GM12878 (cell line): ENCODE measurements around the gene CLCN7. TPM values are rescaled to one million over a fixed set of nuclear protein-coding genes. Genes with fewer than 3 reads are reported as not detected.

Source experiments
- BACH1 ChIP-seq: fragments of 450-650 bp; IDR thresholded peaks from 2 replicates; pipeline ENCODE4 v1.6.1; 2017; ENCODE audit warnings: mild to moderate bottlenecking, borderline replicate concordance
- DPF2 ChIP-seq: fragments of 450-650 bp; IDR thresholded peaks from 2 replicates; pipeline ENCODE4 v1.6.1; 2017; ENCODE audit warnings: mild to moderate bottlenecking
- ETV6 ChIP-seq, 2 experiments: fragments of 450-650 bp in 1 of 2; IDR thresholded peaks in 1 of 2; conservative IDR thresholded peaks in 1 of 2; 2 replicates each; pipeline ENCODE4 v1.6.1; 2014; ENCODE audit warnings: antibody characterized with exemption in 1 of 2, borderline replicate concordance in 1 of 2, low read depth in 1 of 2, mild to moderate bottlenecking in 1 of 2, moderate library complexity in 1 of 2
- FOXK2 ChIP-seq: fragments of 450-650 bp; IDR thresholded peaks from 2 replicates; pipeline ENCODE4 v1.6.1; 2017; ENCODE audit warnings: mild to moderate bottlenecking, moderate library complexity
- NBN ChIP-seq: fragments of 450-650 bp; IDR thresholded peaks from 2 replicates; pipeline ENCODE4 v1.6.1; 2016
- NR2C1 ChIP-seq: fragments of 450-650 bp; IDR thresholded peaks from 2 replicates; pipeline ENCODE4 v1.6.1; 2017; ENCODE audit warnings: antibody characterized with exemption, mild to moderate bottlenecking, moderate library complexity
- PAX5 ChIP-seq: IDR thresholded peaks from 2 replicates; pipeline ENCODE4 v1.6.1; 2011; ENCODE audit warnings: low read depth, low read length, borderline replicate concordance
- SMAD5 ChIP-seq: IDR thresholded peaks from 2 replicates; pipeline ENCODE4 v1.6.1; 2016; ENCODE audit warnings: antibody characterized with exemption, low read depth
- SP1 ChIP-seq: IDR thresholded peaks from one replicate; pipeline ENCODE4 v1.6.1; 2011; ENCODE audit warnings: low read depth, low read length
- SPI1 ChIP-seq: IDR thresholded peaks from 2 replicates; pipeline ENCODE4 v1.6.1; 2011; ENCODE audit warnings: low read depth, mild to moderate bottlenecking, low read length, moderate library complexity, borderline replicate concordance; ENCODE audit not compliant: insufficient read depth
- SRF ChIP-seq, 2 experiments: IDR thresholded peaks; 2 replicates each; pipeline ENCODE4 v1.6.1; 2011; ENCODE audit warnings: low read depth in 2 of 2, low read length in 2 of 2, mild to moderate bottlenecking in 1 of 2, moderate library complexity in 1 of 2
- TARDBP ChIP-seq: IDR thresholded peaks from 2 replicates; pipeline ENCODE4 v1.6.1; 2016; ENCODE audit warnings: borderline replicate concordance
- WRNIP1 ChIP-seq: IDR thresholded peaks from 2 replicates; pipeline ENCODE4 v1.6.1; 2011; ENCODE audit warnings: low read depth, low read length, improper control_type of control experiment, borderline replicate concordance
- YY1 ChIP-seq: IDR thresholded peaks from 2 replicates; pipeline ENCODE4 v1.6.1; 2011; ENCODE audit warnings: low read depth, mild to moderate bottlenecking, low read length
- ZNF274 ChIP-seq: IDR thresholded peaks from one replicate; pipeline ENCODE4 v1.8.0; 2011; ENCODE audit not compliant: insufficient read length, insufficient read depth
- ZSCAN29 ChIP-seq: fragments of 450-650 bp; IDR thresholded peaks from 2 replicates; pipeline ENCODE4 v1.6.1; 2017; ENCODE audit warnings: mild to moderate bottlenecking, moderate library complexity
- polyA plus RNA-seq, 11 experiments: library from polyadenylated mRNA; depleted of rRNA in 4 of 11; unstranded in 6 of 11; stranded (reverse) in 5 of 11; fragments of >200 nt; fragmentation: Nextera tagmentation in 4 of 11; fragmentation: Illumina TruSeq in 1 of 11; extraction: Ambion mirVana in 4 of 11; extraction: Trizol in 1 of 11; gene quantifications; 1 replicate in 1 of 11; 2 replicates in 10 of 11; pipeline versions ENCODE4 v1.2.1 to v1.2.3, GENCODE V29; 2011 to 2016; ENCODE audit warnings: inconsistent platforms in 2 of 11, missing spikeins in 2 of 11, low read depth in 1 of 11
- total RNA-seq, 4 experiments: library from RNA; depleted of rRNA in 3 of 4; stranded (reverse); fragments of >200 nt in 3 of 4; fragmentation: Illumina TruSeq in 1 of 4; extraction: Trizol in 1 of 4; gene quantifications; 2 replicates each; pipeline versions ENCODE4 v1.2.1 to v1.2.3, GENCODE V29; 2013 to 2021
- TF ChIP-seq, protein P1 (sequence below): fragments of 450-650 bp; conservative IDR thresholded peaks from 2 replicates; pipeline ENCODE4 v1.6.1; 2017; ENCODE audit warnings: mild to moderate bottlenecking, moderate library complexity
- TF ChIP-seq, protein P2 (sequence below): fragments of 150-350 bp; IDR thresholded peaks from 2 replicates; pipeline ENCODE4 v1.6.1; 2014; ENCODE audit warnings: mild to moderate bottlenecking, low read depth, low read length
- TF ChIP-seq, protein P3 (sequence below): IDR thresholded peaks from 2 replicates; pipeline ENCODE4 v1.6.1; 2012; ENCODE audit warnings: low read depth, low read length, improper control_type of control experiment
- TF ChIP-seq, protein P4 (sequence below): fragments of 450-650 bp; IDR thresholded peaks from 2 replicates; pipeline ENCODE4 v1.6.1; 2017; ENCODE audit warnings: mild to moderate bottlenecking, low read depth, inconsistent platforms; ENCODE audit not compliant: poor library complexity, severe bottlenecking
- TF ChIP-seq, protein P5 (sequence below): fragments of 450-650 bp; formaldehyde crosslinking; IDR thresholded peaks from 2 replicates; pipeline ENCODE4 v1.4.0; 2020; ENCODE audit warnings: mild to moderate bottlenecking, moderate library complexity

CLCN7 gene
- total and polyA plus RNA-seq, 10 of the 15 experiments (the other 5 are each of a cell fraction or from before 2014, with no cell fraction given): 0.04 to 62.5 (median 19.9) TPM

DNA sequence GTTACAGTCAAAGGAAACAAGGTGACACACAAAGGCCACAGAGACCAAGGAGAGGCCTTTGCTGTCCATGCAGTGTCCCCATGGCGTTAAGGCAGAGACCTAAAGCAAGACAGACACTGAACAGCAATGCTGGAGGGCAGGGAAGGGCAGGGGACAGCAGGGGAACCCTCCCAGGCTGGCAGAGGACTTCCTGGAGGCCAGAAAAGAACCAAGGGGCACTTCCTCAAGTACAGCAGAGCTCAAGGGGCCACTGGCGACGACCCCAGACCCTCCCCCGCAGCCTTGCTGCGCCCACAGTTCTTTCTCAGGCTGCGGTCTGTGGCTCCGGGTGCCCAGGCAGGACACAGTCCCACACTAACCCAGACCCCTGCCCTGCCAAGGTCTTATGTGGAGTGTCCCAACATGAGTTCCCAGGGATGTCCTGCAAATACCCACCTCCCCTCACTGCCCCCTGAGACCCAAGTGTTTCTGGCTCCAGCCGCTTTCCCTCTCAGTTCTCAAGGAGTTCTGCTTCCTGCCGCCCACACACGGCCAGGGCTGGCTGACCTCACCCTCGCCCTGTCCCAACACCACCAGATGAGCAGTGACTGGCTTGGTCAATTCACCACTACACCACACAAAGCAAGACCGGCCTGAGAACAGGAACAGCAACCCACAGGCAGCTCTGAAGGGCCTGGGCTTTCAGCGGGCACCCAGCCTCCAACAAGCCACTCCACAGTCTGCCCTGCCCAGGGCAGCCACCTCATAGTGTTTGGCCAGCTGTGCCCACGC, 4.2 kb downstream of the CLCN7 start (continued):
- TF ChIP-seq ETV6 (conservative IDR thresholded peaks at IDR 0.05 in 1 of 2, IDR thresholded peaks at IDR 0.05 in 1 of 2; ENCODE audit: borderline replicate concordance in 1 of 2, low read depth in 1 of 2) (no peak), PAX5 (0 out of 2 replicates have a peak, but pooled peaks have one; percentile 9), SMAD5 (no peak), ZNF274 (no peak), DPF2 (peak; percentile 40; the same call in 1 of the 2 replicates), SRF (IDR thresholded peaks at IDR 0.05; ENCODE audit: low read depth in 2 of 2, low read length in 2 of 2) (no peak), NBN (no peak), ZSCAN29 (no peak), FOXK2 (no peak), SPI1 (peak; percentile 47; the same call in 1 of the 2 replicates), BACH1 (no peak), NR2C1 (no peak), SP1 (no peak), TARDBP (no peak), WRNIP1 (no peak), YY1 (no peak)
- TF ChIP-seq, protein P1, sequence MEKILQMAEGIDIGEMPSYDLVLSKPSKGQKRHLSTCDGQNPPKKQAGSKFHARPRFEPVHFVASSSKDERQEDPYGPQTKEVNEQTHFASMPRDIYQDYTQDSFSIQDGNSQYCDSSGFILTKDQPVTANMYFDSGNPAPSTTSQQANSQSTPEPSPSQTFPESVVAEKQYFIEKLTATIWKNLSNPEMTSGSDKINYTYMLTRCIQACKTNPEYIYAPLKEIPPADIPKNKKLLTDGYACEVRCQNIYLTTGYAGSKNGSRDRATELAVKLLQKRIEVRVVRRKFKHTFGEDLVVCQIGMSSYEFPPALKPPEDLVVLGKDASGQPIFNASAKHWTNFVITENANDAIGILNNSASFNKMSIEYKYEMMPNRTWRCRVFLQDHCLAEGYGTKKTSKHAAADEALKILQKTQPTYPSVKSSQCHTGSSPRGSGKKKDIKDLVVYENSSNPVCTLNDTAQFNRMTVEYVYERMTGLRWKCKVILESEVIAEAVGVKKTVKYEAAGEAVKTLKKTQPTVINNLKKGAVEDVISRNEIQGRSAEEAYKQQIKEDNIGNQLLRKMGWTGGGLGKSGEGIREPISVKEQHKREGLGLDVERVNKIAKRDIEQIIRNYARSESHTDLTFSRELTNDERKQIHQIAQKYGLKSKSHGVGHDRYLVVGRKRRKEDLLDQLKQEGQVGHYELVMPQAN: no peak
- TF ChIP-seq, protein P2, sequence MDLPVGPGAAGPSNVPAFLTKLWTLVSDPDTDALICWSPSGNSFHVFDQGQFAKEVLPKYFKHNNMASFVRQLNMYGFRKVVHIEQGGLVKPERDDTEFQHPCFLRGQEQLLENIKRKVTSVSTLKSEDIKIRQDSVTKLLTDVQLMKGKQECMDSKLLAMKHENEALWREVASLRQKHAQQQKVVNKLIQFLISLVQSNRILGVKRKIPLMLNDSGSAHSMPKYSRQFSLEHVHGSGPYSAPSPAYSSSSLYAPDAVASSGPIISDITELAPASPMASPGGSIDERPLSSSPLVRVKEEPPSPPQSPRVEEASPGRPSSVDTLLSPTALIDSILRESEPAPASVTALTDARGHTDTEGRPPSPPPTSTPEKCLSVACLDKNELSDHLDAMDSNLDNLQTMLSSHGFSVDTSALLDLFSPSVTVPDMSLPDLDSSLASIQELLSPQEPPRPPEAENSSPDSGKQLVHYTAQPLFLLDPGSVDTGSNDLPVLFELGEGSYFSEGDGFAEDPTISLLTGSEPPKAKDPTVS: no peak
- TF ChIP-seq, protein P3, sequence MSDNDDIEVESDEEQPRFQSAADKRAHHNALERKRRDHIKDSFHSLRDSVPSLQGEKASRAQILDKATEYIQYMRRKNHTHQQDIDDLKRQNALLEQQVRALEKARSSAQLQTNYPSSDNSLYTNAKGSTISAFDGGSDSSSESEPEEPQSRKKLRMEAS: no peak
- TF ChIP-seq, protein P4, sequence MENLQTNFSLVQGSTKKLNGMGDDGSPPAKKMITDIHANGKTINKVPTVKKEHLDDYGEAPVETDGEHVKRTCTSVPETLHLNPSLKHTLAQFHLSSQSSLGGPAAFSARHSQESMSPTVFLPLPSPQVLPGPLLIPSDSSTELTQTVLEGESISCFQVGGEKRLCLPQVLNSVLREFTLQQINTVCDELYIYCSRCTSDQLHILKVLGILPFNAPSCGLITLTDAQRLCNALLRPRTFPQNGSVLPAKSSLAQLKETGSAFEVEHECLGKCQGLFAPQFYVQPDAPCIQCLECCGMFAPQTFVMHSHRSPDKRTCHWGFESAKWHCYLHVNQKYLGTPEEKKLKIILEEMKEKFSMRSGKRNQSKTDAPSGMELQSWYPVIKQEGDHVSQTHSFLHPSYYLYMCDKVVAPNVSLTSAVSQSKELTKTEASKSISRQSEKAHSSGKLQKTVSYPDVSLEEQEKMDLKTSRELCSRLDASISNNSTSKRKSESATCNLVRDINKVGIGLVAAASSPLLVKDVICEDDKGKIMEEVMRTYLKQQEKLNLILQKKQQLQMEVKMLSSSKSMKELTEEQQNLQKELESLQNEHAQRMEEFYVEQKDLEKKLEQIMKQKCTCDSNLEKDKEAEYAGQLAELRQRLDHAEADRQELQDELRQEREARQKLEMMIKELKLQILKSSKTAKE: no peak
- TF ChIP-seq, protein P5, sequence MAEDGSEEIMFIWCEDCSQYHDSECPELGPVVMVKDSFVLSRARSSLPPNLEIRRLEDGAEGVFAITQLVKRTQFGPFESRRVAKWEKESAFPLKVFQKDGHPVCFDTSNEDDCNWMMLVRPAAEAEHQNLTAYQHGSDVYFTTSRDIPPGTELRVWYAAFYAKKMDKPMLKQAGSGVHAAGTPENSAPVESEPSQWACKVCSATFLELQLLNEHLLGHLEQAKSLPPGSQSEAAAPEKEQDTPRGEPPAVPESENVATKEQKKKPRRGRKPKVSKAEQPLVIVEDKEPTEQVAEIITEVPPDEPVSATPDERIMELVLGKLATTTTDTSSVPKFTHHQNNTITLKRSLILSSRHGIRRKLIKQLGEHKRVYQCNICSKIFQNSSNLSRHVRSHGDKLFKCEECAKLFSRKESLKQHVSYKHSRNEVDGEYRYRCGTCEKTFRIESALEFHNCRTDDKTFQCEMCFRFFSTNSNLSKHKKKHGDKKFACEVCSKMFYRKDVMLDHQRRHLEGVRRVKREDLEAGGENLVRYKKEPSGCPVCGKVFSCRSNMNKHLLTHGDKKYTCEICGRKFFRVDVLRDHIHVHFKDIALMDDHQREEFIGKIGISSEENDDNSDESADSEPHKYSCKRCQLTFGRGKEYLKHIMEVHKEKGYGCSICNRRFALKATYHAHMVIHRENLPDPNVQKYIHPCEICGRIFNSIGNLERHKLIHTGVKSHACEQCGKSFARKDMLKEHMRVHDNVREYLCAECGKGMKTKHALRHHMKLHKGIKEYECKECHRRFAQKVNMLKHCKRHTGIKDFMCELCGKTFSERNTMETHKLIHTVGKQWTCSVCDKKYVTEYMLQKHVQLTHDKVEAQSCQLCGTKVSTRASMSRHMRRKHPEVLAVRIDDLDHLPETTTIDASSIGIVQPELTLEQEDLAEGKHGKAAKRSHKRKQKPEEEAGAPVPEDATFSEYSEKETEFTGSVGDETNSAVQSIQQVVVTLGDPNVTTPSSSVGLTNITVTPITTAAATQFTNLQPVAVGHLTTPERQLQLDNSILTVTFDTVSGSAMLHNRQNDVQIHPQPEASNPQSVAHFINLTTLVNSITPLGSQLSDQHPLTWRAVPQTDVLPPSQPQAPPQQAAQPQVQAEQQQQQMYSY (CRISPR knock-in tag): no peak
